Measurements from ENCODE around the gene SCPEP1.
"Not testable (repeated sequence)": the region's sequence is repeated elsewhere in the genome, so short reads cannot be mapped to it uniquely, and the experiment has no call there.

SCPEP1 gene

DNA sequence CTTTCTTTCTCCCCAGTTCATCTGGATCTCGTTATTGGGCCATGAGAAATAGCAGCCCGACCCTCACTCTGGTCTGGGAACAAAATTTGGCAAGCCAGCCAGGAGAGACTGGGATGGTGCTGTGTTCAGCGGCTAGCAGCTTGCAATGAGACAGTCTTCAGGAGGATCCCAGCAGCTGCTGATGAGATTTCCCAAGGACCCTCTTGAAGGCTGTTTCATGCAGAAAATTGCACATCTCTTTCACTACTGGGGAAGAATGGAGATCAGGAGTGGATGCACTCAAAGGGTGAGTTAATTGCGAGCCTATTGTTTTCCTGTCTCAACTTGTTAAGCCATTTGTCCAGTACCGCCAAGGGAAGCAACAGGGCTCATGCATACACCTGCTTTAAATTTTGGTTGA, 11.6 kb upstream of the SCPEP1 start:
- no peak for DNase-seq

GRCh38 chr17:56970974-56971373, 7.0 kb upstream of the SCPEP1 start:
- no peak for DNase-seq

DNA sequence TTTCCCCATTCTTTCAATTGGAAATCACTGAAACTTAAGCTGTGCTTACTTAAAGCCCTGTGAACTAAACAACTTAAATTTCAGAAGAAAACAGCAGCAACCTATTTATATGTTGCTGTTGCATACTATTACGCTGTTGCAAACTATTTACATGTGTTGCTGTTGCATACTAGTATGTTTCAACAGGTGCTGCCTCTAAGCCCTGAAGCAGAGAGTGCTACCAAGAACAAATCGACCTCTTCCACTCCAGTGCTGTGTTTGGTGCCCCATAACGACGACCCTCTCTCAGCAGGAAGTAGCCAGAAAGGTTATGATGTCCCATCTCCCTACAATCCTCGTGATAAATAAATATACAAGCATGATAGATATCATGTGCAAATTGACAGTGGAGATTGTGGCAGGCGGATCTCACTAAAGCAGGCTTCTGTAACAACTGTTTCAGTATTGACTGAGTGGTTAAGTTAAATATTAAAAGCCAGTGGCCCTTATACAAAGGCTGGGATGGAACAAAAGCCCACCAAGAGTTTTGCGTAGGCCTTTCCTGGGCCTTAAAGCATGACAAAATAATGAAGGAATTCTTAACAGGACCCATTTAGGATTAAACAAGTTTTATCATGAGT, 5.7 kb upstream of the SCPEP1 start:
- DNase-seq: no peak

DNA sequence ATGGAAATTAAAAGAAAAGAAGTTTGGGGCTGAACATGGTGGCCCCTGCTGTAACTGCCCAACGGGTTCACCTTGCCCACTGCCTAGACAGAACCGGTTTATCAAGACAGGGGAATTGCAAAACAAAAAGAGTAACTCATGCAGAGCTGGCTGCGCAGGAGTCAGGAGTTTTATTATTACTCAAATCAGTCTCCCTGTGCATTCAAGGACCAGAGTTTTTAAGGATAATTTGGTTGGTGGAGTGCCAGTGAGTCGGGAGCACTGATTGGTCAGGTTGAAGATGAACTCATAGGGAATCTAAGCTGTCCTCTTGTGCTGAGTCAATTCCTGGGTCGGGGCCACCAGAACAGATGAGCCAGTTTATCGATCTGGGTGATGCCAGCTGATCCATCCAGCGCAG, 4.4 kb upstream of the SCPEP1 start:
- DNase-seq: no peak

DNA sequence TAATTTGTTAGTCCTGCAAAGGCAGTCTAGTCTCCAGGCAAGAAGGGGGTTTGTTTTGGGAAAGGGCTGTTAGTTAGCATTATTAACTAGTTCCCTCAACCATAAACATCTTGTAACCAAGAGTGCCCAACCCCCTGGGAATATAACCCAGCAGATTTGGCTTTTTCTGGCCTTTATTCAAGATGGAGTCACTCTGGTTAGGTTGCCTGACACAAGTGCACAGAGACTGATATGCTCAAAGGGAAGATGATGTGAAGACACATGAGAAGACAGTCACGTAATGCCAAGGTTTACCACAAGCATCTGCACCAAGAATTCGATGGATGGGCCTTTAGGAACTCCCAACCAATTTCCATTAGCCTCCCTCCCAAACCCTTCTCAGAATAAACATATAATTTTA, 3.9 kb upstream of the SCPEP1 start:
- no peak for DNase-seq

DNA sequence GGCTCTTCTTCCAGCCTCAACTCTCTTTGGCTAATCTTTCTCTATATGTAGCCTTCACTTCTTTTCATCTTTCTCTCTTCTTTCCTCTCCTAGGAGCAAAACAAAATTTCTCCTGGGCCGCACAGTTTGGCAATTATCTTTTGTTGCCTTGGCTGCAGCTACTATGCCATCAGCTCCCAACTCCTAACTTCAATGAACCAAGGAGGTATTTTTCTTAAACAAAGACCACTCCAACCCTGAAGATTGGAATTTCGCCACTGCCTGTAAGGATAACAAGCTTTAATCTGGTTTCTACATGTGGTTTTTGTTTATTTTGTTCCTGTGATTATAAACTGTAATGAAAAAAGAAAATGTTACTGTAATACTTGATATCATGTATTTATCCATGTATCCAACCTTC, 2.3 kb upstream of the SCPEP1 start:
- no peak for DNase-seq

GRCh38 chr17:56976941-56977608, 856 bp upstream of the SCPEP1 start:
- DNase-seq: no peak

DNA sequence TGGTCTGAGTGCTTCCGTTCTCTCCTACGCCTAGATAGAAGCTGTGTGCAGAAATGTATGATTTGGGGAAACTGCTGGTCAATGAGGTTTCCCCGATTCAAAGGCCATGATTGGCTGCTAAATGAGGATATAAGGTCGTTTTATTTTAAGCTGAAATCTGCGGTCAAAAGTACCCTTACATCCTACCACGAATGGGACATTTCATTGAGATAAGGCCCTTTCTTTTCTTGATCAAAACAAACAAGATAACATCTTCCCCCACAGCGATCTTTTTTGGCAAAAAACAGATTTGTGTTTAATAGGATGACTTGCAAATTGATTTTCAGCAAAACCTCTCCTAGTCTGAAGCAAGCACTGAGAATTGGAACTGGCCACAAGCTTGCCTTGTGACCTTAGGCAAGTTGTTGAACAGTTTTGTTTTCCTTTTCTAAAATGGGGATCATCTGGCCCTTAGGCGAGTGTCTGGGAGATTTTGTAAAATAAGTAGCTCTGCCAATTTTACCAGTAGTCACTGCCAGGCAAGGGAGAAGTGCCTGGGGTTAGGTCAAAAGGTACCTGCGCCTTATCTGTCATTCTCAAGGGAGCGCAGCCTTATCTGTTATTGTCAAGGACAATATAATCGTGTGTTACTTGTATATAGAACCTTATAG, 635 bp downstream of the SCPEP1 start:
- DNase-seq: peak; percentile 35

- DNase-seq: peak; percentile 26
Measured at GRCh38 chr17:56979091-56979480, 1.2 kb downstream of the SCPEP1 start.

DNA sequence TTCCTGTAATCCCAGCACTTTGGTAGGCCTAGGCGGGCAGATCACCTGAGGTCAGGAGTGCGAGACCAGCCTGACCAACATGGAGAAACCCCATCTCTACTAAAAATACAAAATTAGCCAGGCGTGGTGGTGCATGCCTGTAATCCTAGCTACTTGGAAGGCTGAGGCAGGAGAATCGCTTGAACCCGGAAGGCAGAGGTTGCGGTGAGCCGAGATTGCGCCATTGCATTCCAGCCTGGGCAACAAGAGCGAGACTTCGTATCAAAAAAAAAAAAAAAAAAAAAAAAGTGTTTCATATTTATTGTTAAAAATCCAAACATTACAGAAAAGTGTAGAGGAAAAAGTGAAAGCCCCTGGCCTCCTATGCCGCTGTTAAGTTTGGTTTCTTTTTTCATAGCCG, 2.6 kb downstream of the SCPEP1 start:
- not testable (repeated sequence) for DNase-seq

- DNase-seq: no peak
Measured at GRCh38 chr17:56982312-56982711, 4.4 kb downstream of the SCPEP1 start.

GRCh38 chr17:56983366-56983765, 5.4 kb downstream of the SCPEP1 start:
- DNase-seq: no peak

- no peak for DNase-seq
Measured at GRCh38 chr17:56985371-56986162, 7.6 kb downstream of the SCPEP1 start.

GRCh38 chr17:56987283-56987834, 9.4 kb downstream of the SCPEP1 start:
- DNase-seq: no peak

GRCh38 chr17:56988901-56989572, 11.1 kb downstream of the SCPEP1 start:
- DNase-seq: no peak

DNA sequence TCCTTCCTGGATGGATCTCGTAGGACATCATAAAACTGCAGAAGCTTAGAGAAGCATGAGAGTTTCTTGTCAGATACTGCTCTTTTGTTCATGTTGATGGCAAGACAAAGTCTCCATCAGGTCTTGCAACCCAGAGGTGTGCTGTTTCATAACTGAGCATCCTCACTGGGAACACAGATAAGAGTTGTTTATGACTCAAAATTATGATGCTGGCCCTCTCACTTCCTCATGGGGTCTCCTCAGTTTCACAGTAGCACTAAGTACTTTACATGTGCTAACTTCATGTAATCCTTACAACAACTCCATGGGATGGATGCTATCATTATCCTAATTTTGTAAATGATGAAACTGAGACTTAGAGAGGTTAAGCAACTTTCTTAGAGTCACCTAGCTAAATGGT, 14.4 kb downstream of the SCPEP1 start:
- no peak for DNase-seq

DNA sequence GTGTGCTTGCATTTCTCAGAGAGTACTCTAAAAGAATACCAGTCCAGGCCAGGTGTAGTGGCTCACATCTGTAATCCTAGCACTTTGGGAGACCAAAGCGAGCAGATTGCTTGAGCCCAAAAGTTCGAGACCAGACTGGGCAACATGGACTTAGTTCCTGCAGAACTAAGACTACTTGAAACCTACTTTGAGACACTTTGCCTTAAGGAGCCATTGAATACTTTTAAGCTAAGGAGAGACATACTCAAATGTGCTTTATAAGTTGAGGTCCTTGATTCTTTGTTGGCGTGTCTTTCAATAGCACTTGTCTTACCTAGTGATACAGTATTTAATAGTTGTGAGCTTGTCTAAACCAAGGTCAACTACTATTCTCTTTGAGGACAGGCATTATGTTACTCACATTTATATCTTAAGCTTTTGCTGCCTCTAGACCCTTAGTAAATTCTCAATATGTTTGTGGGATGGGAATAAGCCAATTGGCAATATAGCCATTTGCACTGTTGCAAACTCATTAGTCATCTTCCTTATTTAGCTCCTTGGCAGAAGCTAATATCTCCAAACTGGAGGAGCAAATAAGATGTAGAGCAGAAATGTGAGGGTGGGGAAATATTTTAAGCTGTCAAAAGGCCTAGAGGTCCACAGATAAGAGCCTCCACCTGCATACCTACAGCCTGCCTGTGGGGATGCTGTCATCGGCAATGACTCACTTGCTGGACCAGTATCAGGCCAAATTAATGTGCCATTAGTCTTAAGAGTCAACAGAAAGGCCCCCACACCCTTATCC, 16.3 kb downstream of the SCPEP1 start:
- DNase-seq: no peak

DNA sequence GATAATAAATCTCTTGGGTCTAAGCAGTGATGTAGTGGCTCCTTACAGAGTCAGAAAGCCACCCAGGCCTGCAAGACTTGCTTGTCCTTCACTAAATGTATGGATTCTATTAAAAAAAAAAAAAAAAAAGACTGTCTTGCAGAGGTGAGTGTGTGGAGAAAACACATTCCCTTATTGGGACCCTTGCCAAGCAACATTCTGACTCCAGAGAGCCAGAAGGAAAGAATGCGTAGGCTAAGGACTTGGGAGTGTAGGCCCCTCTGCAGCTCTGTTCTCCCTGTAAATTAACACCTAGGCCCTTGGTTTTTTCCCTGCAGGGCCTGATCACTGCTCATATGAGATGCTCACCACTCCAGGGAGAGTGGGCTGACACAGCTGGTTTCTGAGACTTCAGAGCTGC, 17.8 kb downstream of the SCPEP1 start:
- DNase-seq: no peak

DNA sequence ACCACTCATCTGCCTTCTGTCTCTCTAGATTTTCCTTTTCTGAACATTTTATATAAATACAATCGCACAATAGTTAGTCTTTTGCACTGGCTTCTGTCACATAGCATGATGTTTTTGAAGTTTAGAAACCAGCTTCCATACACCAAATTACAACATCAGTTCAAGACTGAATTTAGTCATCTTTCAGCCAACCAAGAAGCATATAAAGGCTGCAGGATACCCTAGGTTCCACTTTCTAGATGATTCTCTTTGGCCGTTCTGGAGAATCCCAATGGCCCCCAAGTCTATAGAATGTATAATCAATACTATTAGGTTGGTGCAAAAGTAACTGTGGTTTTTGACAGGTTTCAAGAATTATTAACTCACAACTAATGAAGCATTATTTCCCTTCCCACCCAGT, 19.4 kb downstream of the SCPEP1 start:
- no peak for DNase-seq

DNA sequence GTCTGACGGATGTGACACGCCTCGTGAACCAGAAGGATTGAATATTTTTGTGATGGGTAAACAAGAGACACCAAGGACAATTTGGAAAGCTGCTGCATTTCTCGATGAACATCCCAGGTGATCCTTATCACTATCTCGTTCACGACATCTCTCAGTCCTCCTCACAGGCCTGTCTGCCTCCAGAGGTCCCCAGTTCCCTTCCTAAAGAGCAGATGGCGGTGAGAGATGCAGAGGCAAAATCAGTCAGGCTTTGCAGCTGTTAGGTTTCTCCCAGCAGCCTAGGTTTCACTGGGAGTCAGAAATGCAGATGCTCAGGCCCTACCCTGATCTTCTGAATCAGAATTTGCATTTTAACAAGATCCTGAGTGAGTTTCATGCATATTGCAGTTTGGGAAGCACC, 23.6 kb downstream of the SCPEP1 start:
- no peak for DNase-seq

GRCh38 chr17:57002904-57003303, 25.0 kb downstream of the SCPEP1 start:
- no peak for DNase-seq
